Measurements from ENCODE around the gene OLFML2A.

- TF ChIP-seq, protein P1, sequence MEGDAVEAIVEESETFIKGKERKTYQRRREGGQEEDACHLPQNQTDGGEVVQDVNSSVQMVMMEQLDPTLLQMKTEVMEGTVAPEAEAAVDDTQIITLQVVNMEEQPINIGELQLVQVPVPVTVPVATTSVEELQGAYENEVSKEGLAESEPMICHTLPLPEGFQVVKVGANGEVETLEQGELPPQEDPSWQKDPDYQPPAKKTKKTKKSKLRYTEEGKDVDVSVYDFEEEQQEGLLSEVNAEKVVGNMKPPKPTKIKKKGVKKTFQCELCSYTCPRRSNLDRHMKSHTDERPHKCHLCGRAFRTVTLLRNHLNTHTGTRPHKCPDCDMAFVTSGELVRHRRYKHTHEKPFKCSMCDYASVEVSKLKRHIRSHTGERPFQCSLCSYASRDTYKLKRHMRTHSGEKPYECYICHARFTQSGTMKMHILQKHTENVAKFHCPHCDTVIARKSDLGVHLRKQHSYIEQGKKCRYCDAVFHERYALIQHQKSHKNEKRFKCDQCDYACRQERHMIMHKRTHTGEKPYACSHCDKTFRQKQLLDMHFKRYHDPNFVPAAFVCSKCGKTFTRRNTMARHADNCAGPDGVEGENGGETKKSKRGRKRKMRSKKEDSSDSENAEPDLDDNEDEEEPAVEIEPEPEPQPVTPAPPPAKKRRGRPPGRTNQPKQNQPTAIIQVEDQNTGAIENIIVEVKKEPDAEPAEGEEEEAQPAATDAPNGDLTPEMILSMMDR (IDR thresholded peaks at IDR 0.05; ENCODE audit: poor library complexity, severe bottlenecking), result no peak
- TF ChIP-seq EZH2 (IDR thresholded peaks at IDR 0.05; ENCODE audit: borderline replicate concordance, insufficient read depth, low read length, poor library complexity, severe bottlenecking), result no peak
- no peak for TF ChIP-seq TAF1 (IDR thresholded peaks at IDR 0.05; ENCODE audit: low read depth)
- TF ChIP-seq, protein P2, sequence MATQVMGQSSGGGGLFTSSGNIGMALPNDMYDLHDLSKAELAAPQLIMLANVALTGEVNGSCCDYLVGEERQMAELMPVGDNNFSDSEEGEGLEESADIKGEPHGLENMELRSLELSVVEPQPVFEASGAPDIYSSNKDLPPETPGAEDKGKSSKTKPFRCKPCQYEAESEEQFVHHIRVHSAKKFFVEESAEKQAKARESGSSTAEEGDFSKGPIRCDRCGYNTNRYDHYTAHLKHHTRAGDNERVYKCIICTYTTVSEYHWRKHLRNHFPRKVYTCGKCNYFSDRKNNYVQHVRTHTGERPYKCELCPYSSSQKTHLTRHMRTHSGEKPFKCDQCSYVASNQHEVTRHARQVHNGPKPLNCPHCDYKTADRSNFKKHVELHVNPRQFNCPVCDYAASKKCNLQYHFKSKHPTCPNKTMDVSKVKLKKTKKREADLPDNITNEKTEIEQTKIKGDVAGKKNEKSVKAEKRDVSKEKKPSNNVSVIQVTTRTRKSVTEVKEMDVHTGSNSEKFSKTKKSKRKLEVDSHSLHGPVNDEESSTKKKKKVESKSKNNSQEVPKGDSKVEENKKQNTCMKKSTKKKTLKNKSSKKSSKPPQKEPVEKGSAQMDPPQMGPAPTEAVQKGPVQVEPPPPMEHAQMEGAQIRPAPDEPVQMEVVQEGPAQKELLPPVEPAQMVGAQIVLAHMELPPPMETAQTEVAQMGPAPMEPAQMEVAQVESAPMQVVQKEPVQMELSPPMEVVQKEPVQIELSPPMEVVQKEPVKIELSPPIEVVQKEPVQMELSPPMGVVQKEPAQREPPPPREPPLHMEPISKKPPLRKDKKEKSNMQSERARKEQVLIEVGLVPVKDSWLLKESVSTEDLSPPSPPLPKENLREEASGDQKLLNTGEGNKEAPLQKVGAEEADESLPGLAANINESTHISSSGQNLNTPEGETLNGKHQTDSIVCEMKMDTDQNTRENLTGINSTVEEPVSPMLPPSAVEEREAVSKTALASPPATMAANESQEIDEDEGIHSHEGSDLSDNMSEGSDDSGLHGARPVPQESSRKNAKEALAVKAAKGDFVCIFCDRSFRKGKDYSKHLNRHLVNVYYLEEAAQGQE (IDR thresholded peaks at IDR 0.05; ENCODE audit: borderline replicate concordance), result no peak
- no peak for TF ChIP-seq RAD21 (conservative IDR thresholded peaks at IDR 0.05)
- no peak for TF ChIP-seq SMC3 (conservative IDR thresholded peaks at IDR 0.05; ENCODE audit: poor library complexity)
- TF ChIP-seq EP300 (conservative IDR thresholded peaks at IDR 0.05; ENCODE audit: poor library complexity, severe bottlenecking), result no peak
- TF ChIP-seq MXI1 (conservative IDR thresholded peaks at IDR 0.05; ENCODE audit: poor library complexity, severe bottlenecking), result no peak
These were observed 32.3 kb downstream of the OLFML2A start for GRCh38 chr9:124809211-124809610.

Data from neural cell (in vitro differentiated cells).